Right lobe of liver (tissue), 4 donors: ENCODE data around the gene C10orf90.

Experiments used
- POLR2A ChIP-seq: fragments of 450-650 bp; IDR thresholded peaks from one replicate; pipeline ENCODE4 v1.6.1; 2017; ENCODE audit warnings: antibody characterized with exemption, mild to moderate bottlenecking
- TF ChIP-seq, protein P1 (sequence below), 4 donors: fragments of 200-600 bp in 3 of 4; fragments of 450-650 bp in 1 of 4; IDR thresholded peaks; one replicate each; pipeline versions ENCODE4 v1.5.1 to v1.8.0; 2016 to 2022; ENCODE audit warnings: antibody characterized with exemption in 4 of 4, mild to moderate bottlenecking in 2 of 4
- donor health status: DM: no; HTN: no; CAD: no.
- donor health status: DM: no; HTN: no; CAD: no.
- donor health status: DM: no; HTN: yes; CAD: no.

GRCh38 chr10:126675656-126676438 lies 5.4 kb upstream of the C10orf90 start:
- TF ChIP-seq, protein P1, sequence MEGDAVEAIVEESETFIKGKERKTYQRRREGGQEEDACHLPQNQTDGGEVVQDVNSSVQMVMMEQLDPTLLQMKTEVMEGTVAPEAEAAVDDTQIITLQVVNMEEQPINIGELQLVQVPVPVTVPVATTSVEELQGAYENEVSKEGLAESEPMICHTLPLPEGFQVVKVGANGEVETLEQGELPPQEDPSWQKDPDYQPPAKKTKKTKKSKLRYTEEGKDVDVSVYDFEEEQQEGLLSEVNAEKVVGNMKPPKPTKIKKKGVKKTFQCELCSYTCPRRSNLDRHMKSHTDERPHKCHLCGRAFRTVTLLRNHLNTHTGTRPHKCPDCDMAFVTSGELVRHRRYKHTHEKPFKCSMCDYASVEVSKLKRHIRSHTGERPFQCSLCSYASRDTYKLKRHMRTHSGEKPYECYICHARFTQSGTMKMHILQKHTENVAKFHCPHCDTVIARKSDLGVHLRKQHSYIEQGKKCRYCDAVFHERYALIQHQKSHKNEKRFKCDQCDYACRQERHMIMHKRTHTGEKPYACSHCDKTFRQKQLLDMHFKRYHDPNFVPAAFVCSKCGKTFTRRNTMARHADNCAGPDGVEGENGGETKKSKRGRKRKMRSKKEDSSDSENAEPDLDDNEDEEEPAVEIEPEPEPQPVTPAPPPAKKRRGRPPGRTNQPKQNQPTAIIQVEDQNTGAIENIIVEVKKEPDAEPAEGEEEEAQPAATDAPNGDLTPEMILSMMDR (IDR thresholded peaks at IDR 0.05): no peak
- TF ChIP-seq POLR2A: no peak
